ENCODE measurements around the gene PAX8. TPM values are rescaled to one million over a fixed set of nuclear protein-coding genes. Genes with fewer than 3 reads are reported as not detected.

PAX8 gene
- total and polyA plus RNA-seq, 2 experiments from 2014 or later: 0.21 to 0.32 TPM

GRCh38 chr2:113179446-113180045, 99.2 kb downstream of the PAX8 start:
- Histone ChIP-seq H3K4me1 (ENCODE audit: insufficient read depth) (no peaks in the 10 kb centered on the region), H3K9me2 (ENCODE audit: insufficient read depth) (no peaks in the 10 kb centered on the region), H3K79me2 (replicated peaks; ENCODE audit: insufficient read depth) (no peaks in the 10 kb centered on the region), H3K27ac (ENCODE audit: low read depth) (no peak overlapping the region), H3K4me2 (no peak overlapping the region), H3K27me3 (ENCODE audit: insufficient read depth) (no peaks in the 10 kb centered on the region), H3K4me3 (no peak overlapping the region), H2AFZ (no peak overlapping the region), H3F3A (replicated peaks; ENCODE audit: low read depth) (no peaks in the 10 kb centered on the region), H4K20me1 (replicated peaks; ENCODE audit: insufficient read depth) (no peaks in the 10 kb centered on the region), H3K36me3 (ENCODE audit: insufficient read depth) (no peaks in the 10 kb centered on the region)
- peaks cover 20% of the 10 kb centered on the region for H3K4me1 Mint-ChIP-seq
- no peaks in the 10 kb centered on the region for H3K36me3 Mint-ChIP-seq (ENCODE audit: low read depth)
- H3K27ac Mint-ChIP-seq: no peak overlapping the region
- DNase-seq (ENCODE audit: low spot score) (no peak), ATAC-seq (no peak)
- H3K27me3 Mint-ChIP-seq (ENCODE audit: insufficient read depth, low read depth, poor library complexity): peaks cover 7% of the 10 kb centered on the region
- TF ChIP-seq CTCF (conservative IDR thresholded peaks at IDR 0.05; ENCODE audit: low read depth in 2 of 2): no peak
- no peak overlapping the region for H3K4me3 Mint-ChIP-seq
- no peaks in the 10 kb centered on the region for H3K9me3 Mint-ChIP-seq

GRCh38 chr2:113178891-113179290, 99.8 kb downstream of the PAX8 start:
- no peak overlapping the region for H3K4me2 ChIP-seq
- no peaks in the 10 kb centered on the region for H3K9me2 ChIP-seq (ENCODE audit: insufficient read depth)
- no peaks in the 10 kb centered on the region; the same call in 1 of the 2 replicates for H3K4me1 ChIP-seq (ENCODE audit: insufficient read depth)
- peaks cover 7% of the 10 kb centered on the region for H3K27me3 Mint-ChIP-seq (ENCODE audit: insufficient read depth, low read depth, poor library complexity)
- H3K36me3 Mint-ChIP-seq (ENCODE audit: low read depth): no peaks in the 10 kb centered on the region
- peaks cover 25% of the 10 kb centered on the region for H3K4me1 Mint-ChIP-seq
- no peak for DNase-seq (ENCODE audit: low spot score)
- no peaks in the 10 kb centered on the region for H3K9me3 Mint-ChIP-seq
- H3K27ac Mint-ChIP-seq: no peak overlapping the region
- H2AFZ ChIP-seq: no peak overlapping the region
- no peak for ATAC-seq
- no peak overlapping the region for H3K27ac ChIP-seq (ENCODE audit: low read depth)
- H3K4me3 ChIP-seq: no peak overlapping the region
- H3F3A ChIP-seq (replicated peaks; ENCODE audit: low read depth): no peaks in the 10 kb centered on the region
- H3K4me3 Mint-ChIP-seq: no peak overlapping the region
- no peaks in the 10 kb centered on the region for H3K36me3 ChIP-seq (ENCODE audit: insufficient read depth)
- no peaks in the 10 kb centered on the region for H4K20me1 ChIP-seq (replicated peaks; ENCODE audit: insufficient read depth)
- H3K79me2 ChIP-seq (replicated peaks; ENCODE audit: insufficient read depth): no peaks in the 10 kb centered on the region
- H3K27me3 ChIP-seq (ENCODE audit: insufficient read depth): no peaks in the 10 kb centered on the region
- no peak for TF ChIP-seq ZNF114 (CRISPR knock-in tag; IDR thresholded peaks at IDR 0.05)
- no peak for TF ChIP-seq CREB1 (CRISPR knock-in tag; IDR thresholded peaks at IDR 0.05; ENCODE audit: low read depth)
- TF ChIP-seq CTCF (conservative IDR thresholded peaks at IDR 0.05; ENCODE audit: low read depth in 2 of 2): no peak
- TF ChIP-seq EZH2phosphoT487 (IDR thresholded peaks at IDR 0.05; ENCODE audit: unreplicated experiment): no peak
- no peak for TF ChIP-seq POLR2AphosphoS5 (IDR thresholded peaks at IDR 0.05; ENCODE audit: low read depth)
- no peak for TF ChIP-seq ZNF331 (CRISPR knock-in tag; IDR thresholded peaks at IDR 0.05; ENCODE audit: low read depth)
- no peak for TF ChIP-seq REST (IDR thresholded peaks at IDR 0.05; ENCODE audit: unreplicated experiment)

Measured in GM23338 (cell line).